Testis (tissue), 2 donors: ENCODE results near the gene WDR4.

ENCODE experiments used
- CTCF ChIP-seq, 3 experiments: fragments of 450-650 bp in 2 of 3; fragments of 200-600 bp in 1 of 3; sonication (generic) in 1 of 3; IDR thresholded peaks; one replicate each; pipeline ENCODE4 v1.5.1; 2016 to 2019; ENCODE audit warnings: antibody characterized with exemption in 3 of 3, mild to moderate bottlenecking in 2 of 3, moderate library complexity in 1 of 3
- POLR2A ChIP-seq: fragments of 450-650 bp; IDR thresholded peaks from one replicate; pipeline ENCODE4 v1.6.1; 2017; ENCODE audit warnings: antibody characterized with exemption, mild to moderate bottlenecking, moderate library complexity

GRCh38 chr21:42868196-42868595 is 11.1 kb downstream of the WDR4 start:
- TF ChIP-seq POLR2A (no peak), CTCF (IDR thresholded peaks at IDR 0.05) (no peak)
